Calu3 (cell line): ENCODE data around the gene TRPM8. TPM values are rescaled to one million over a fixed set of nuclear protein-coding genes. Genes with fewer than 3 reads are reported as not detected.

Source experiments
- BruUV-seq: library from RNA; stranded (reverse); fragments of 400-500 nt; replicated peaks from 2 replicates; lab custom pipeline; 2021; lab: Mats Ljungman, UMichigan
- CTCF ChIA-PET: fragments of 300-600 bp; sonication (Branson Sonifier 250); formaldehyde crosslinking; loops from one replicate; lab custom pipeline; 2022; ENCODE audit warnings: antibody characterized with exemption; lab: Charles Lee
- DNase-seq: peaks from one replicate; pipeline ENCODE4 v3.0.0; 2022
- H3K27ac Mint-ChIP-seq: one replicate; pipeline ENCODE4 v1.8.0; 2022; ENCODE audit warnings: mixed read lengths; ENCODE audit not compliant: unreplicated experiment
- H3K27me3 Mint-ChIP-seq: one replicate; pipeline ENCODE4 v1.8.0; 2022; ENCODE audit warnings: mixed read lengths; ENCODE audit not compliant: unreplicated experiment
- H3K36me3 Mint-ChIP-seq: one replicate; pipeline ENCODE4 v1.8.0; 2022; ENCODE audit warnings: mild to moderate bottlenecking, moderate library complexity, mixed read lengths; ENCODE audit not compliant: insufficient read depth, unreplicated experiment
- H3K4me1 Mint-ChIP-seq: one replicate; pipeline ENCODE4 v1.8.0; 2022; ENCODE audit warnings: mild to moderate bottlenecking, low read depth, mixed read lengths; ENCODE audit not compliant: unreplicated experiment
- H3K4me3 Mint-ChIP-seq: one replicate; pipeline ENCODE4 v1.8.0; 2022; ENCODE audit warnings: mild to moderate bottlenecking, low read depth, moderate library complexity, mixed read lengths; ENCODE audit not compliant: unreplicated experiment
- H3K9me3 Mint-ChIP-seq: one replicate; pipeline ENCODE4 v1.8.0; 2022; ENCODE audit warnings: low read depth, mixed read lengths; ENCODE audit not compliant: unreplicated experiment
- intact Hi-C: fragments of 100-400 bp; cut with micrococcal nuclease; formaldehyde crosslinking; loops from one replicate; pipeline ENCODE4 v1.10.0; 2022; ENCODE audit not compliant: unreplicated experiment
- total RNA-seq: library from RNA; stranded (reverse); gene quantifications from 2 replicates; pipeline ENCODE4 v1.2.3, GENCODE V29; 2022
- TF ChIP-seq, protein P1 (sequence below): fragments of 200-600 bp; IDR thresholded peaks from one replicate; pipeline ENCODE4 v1.8.0; 2022; ENCODE audit warnings: antibody characterized with exemption; ENCODE audit not compliant: unreplicated experiment

The TRPM8 gene
- total RNA-seq, 1 experiment from 2014 or later: 1.1 TPM

DNA sequence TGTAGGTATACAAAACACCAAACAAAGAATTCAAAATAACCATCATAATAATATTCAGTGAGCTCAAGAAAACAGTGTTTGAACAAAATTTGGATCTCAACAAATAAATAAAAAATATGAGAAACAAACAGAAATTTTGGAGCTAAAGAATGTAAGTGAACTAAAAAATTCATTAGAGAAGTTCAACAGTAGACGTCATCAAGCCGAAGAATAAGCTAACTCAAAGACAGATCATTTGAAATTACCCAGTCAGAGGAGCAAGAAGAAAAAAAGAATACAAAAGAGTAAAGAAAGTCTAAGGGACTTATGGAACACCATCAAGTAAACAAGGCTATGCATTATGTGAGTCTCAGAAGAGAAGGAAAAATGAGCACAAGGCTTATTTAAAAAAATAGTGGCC lies 116.7 kb downstream of the TRPM8 start:
- peaks cover 9% of the 10 kb centered on the region for H3K9me3 Mint-ChIP-seq
- no peak overlapping the region for H3K27ac Mint-ChIP-seq
- H3K27me3 Mint-ChIP-seq: no peaks in the 10 kb centered on the region
- BruUV-seq: no TSS peak
- H3K4me1 Mint-ChIP-seq: peaks cover 8% of the 10 kb centered on the region
- TF ChIP-seq, protein P1, sequence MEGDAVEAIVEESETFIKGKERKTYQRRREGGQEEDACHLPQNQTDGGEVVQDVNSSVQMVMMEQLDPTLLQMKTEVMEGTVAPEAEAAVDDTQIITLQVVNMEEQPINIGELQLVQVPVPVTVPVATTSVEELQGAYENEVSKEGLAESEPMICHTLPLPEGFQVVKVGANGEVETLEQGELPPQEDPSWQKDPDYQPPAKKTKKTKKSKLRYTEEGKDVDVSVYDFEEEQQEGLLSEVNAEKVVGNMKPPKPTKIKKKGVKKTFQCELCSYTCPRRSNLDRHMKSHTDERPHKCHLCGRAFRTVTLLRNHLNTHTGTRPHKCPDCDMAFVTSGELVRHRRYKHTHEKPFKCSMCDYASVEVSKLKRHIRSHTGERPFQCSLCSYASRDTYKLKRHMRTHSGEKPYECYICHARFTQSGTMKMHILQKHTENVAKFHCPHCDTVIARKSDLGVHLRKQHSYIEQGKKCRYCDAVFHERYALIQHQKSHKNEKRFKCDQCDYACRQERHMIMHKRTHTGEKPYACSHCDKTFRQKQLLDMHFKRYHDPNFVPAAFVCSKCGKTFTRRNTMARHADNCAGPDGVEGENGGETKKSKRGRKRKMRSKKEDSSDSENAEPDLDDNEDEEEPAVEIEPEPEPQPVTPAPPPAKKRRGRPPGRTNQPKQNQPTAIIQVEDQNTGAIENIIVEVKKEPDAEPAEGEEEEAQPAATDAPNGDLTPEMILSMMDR: no peak
- intact Hi-C loops: no loop called here
- no peak for DNase-seq
- H3K4me3 Mint-ChIP-seq: no peak overlapping the region
- CTCF ChIA-PET: no interaction called here
- H3K36me3 Mint-ChIP-seq: no peaks in the 10 kb centered on the region

DNA sequence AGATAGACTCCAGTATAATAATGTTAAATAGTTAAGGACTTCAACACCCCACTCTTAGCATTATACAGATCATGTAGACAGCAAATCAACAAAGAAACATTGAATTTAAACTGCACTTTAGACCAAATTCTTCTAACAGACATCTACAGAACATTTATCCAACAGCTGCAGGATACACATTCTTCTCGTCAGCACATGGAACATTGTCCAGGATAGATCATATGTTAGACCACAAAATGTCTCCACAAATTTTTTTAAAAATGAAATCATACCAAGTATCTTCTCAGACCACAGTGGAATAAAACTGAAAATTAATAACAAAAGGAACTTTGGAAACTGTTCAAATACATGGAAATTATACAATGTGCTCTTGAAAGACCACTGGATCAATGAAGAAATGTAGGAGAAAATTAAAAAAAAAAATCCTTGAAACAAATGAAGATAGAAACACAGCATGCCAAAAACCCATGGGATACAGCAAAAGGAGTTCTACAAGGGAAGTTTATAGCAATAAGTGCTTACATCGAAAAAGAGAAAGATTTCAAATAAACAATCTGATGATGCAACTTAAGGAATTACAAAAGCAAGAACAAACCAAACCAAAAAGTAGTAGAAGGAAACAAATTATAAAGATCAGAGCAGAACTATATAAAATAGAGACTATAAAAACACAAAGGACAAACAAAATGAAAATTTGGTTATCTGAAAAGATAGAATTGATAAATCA lies 121.1 kb downstream of the TRPM8 start:
- CTCF ChIA-PET: no interaction called here
- Mint-ChIP-seq H3K36me3 (no peaks in the 10 kb centered on the region), H3K9me3 (peaks cover 9% of the 10 kb centered on the region), H3K4me3 (no peak overlapping the region), H3K27me3 (no peaks in the 10 kb centered on the region), H3K4me1 (no peaks in the 10 kb centered on the region), H3K27ac (no peak overlapping the region)
- intact Hi-C loops: no loop called here
- DNase-seq: no peak
- BruUV-seq: no TSS peak
- TF ChIP-seq, protein P1: no peak

DNA sequence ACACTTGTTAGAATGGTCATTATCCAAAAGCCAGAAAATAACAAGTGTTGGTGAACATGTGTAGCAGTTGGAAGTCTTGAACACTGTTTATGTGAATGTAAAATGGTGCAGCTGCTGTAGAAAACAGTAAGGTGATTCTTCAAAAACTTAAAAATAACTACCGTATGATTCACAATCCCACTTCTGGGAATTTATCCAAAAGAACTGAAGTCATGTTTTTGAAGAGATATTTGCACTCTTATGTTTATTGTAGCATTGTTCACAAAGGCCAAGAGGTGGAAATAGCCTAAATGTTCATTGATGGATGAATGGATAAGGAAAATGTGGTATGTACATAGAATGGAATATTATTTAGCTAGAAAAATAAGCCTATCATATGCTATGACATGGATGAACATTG lies 127.0 kb downstream of the TRPM8 start:
- H3K36me3 Mint-ChIP-seq: no peaks in the 10 kb centered on the region
- H3K4me3 Mint-ChIP-seq: no peak overlapping the region
- DNase-seq: no peak
- CTCF ChIA-PET: no interaction called here
- no peak overlapping the region for H3K27ac Mint-ChIP-seq
- no peaks in the 10 kb centered on the region for H3K9me3 Mint-ChIP-seq
- H3K27me3 Mint-ChIP-seq: no peaks in the 10 kb centered on the region
- intact Hi-C loops: no loop called here
- BruUV-seq: no TSS peak
- no peaks in the 10 kb centered on the region for H3K4me1 Mint-ChIP-seq
- TF ChIP-seq, protein P1: no peak

DNA sequence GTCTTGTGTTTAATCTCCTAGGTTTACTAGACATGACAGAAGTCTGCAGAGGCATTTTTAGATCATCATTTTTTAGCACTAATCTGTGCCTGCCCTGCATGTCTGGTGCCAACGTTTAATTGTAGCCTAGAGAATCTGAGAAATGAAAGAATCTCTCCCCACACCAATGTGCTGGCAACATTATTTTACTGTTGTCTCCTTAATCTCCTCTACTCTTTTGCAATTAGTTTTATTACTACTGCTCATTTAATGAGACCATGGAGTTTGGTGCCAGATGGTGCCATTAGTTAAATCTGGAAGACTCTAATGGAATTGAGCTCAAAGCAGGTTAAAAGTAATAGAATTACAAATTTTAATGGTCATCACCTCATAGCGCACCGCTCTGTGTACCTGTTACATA lies 129.3 kb downstream of the TRPM8 start:
- CTCF ChIA-PET: no interaction called here

More for the DNA sequence above, 129.3 kb downstream of the TRPM8 start:
- Mint-ChIP-seq H3K4me3 (no peak overlapping the region), H3K9me3 (no peaks in the 10 kb centered on the region), H3K36me3 (no peaks in the 10 kb centered on the region), H3K27me3 (no peaks in the 10 kb centered on the region), H3K27ac (no peak overlapping the region), H3K4me1 (no peaks in the 10 kb centered on the region)
- intact Hi-C loops: no loop called here
- no peak for DNase-seq
- TF ChIP-seq, protein P1: no peak
- no TSS peak for BruUV-seq
